GM18868 (cell line): Measurements from ENCODE around the gene SIL1.

Experiments used
- ATAC-seq: cut with Tn5 transposase; IDR thresholded peaks from one replicate; pipeline ENCODE4 v1.9.1; 2021; ENCODE audit warnings: mild to moderate bottlenecking, moderate library complexity; ENCODE audit not compliant: unreplicated experiment

Gene SIL1

GRCh38 chr5:138962614-138963370, 235.4 kb downstream of the SIL1 start:
- no peak for ATAC-seq

DNA sequence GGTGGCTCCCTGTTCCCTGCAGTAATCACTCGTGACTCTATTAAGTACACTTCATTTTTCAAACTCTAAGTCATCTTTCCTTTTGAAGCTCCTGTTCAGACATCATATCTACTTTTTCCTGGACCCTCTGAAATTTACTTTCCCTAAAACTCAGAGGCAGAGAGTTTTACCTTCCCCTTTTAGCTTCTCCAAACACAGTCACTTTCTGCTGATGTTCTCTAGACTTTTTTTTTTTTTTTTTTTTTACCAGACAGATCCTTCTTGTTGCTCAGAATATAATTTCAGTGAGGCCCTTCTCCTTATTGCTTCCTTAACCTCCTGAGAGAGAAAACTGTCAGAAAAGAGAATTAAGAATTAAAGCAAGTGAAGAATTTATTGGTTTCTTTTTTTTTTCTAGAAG, 236.4 kb downstream of the SIL1 start:
- ATAC-seq: no peak

GRCh38 chr5:138961221-138961620, 236.9 kb downstream of the SIL1 start:
- ATAC-seq: no peak

DNA sequence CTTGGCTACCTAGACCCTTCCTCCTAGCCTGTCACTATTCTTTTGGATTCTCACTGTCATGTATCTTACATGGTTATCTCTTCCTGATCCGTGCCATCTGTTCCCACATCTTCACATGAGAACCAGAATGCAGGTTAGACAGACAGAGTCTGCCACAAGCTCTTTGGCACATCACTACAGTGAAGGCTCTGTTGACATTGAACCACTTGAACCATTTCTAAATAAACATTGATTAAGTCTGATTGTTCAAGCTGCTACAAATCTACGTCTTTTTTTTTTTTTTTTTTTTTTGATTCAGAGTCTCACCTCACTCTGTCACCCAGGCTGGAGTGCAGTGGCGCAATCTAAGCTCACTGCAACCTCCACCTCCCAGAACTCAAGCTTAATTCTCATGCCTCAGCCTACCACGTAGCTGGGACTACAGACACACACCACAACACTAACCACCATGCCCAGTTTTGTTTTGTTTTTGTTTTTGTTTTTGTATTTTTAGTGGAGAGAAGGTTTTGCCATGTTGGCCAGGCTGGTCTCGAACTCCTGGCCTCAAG, 237.9 kb downstream of the SIL1 start:
- no peak for ATAC-seq

DNA sequence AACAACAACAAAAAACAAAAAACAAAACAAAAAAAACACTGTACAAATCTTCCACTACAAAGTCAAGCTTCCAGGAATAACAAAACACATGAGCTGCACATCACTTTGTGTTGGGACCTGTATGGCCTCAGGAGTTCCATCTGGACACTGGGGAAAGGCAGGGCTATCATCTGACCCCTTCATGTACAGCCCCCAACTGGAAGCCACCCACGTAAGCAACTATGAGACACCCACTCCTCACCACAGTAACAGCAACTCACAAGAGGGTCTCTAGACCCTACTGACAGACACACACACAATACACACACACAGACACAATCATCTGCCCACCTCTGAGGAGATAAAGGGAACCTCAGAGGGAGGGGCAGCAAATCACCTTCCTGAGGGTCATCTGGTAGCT, 241.4 kb downstream of the SIL1 start:
- ATAC-seq: no peak

DNA sequence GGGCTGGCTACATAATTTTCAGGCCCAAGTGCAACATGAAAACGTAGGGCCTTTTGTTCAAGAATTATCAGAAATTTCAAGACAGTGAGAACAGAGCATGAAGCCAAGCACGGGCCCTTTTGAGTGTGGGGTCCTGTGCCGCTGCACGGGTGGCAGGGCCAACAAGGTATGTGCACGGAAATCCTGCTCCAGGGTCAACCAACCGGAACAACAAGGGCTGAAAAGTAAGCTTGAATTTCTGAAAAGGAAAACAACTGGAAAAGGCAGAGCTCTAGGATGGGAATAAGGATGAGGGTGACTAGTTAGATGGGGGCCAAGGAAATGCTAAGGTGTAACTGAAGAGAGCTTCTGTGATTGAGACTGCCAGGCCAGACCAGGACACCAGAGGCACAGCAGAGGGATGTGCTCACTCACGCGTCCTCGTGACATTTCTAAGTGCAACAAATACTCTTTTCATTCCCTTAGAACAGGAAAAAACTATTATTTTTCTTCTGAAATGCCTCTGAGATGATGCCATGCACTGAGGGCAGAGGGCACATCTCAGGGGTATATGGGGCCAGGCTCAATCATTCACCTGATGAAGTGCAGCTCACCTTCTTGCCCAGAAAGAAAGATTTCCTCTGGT, 242.4 kb downstream of the SIL1 start:
- ATAC-seq: no peak

DNA sequence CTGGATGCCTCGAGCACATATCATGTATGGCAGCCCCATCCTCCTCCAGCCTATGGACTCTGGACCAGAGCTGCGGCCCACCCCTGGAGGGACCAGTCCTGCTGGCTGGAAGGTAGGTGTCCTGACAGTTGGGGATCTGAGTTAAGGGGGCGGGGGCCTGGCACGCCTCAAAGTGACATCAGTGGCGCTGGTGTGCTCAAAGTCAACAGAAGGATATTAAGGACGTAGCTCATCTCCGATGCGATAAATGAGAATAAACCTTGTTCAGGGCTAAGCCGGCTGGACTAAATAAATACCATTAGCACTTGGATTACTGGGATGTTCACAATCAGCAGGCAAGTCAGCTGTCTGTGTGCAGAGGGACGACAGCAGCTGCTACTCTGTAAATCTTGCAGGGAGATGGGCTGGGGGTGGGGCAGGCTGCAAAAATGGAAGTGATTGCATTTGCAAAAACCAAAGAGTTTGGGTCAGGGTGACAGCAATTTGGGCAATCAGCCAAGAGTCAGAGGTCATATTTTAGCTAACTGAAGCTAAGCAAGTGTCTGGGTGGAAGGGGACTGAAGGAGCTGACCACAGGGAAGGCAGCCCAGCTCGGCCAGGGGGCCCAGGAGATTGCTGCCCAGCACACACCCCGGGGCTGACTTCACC, 243.0 kb downstream of the SIL1 start:
- no peak for ATAC-seq

GRCh38 chr5:138954257-138955012, 243.7 kb downstream of the SIL1 start:
- no peak for ATAC-seq

DNA sequence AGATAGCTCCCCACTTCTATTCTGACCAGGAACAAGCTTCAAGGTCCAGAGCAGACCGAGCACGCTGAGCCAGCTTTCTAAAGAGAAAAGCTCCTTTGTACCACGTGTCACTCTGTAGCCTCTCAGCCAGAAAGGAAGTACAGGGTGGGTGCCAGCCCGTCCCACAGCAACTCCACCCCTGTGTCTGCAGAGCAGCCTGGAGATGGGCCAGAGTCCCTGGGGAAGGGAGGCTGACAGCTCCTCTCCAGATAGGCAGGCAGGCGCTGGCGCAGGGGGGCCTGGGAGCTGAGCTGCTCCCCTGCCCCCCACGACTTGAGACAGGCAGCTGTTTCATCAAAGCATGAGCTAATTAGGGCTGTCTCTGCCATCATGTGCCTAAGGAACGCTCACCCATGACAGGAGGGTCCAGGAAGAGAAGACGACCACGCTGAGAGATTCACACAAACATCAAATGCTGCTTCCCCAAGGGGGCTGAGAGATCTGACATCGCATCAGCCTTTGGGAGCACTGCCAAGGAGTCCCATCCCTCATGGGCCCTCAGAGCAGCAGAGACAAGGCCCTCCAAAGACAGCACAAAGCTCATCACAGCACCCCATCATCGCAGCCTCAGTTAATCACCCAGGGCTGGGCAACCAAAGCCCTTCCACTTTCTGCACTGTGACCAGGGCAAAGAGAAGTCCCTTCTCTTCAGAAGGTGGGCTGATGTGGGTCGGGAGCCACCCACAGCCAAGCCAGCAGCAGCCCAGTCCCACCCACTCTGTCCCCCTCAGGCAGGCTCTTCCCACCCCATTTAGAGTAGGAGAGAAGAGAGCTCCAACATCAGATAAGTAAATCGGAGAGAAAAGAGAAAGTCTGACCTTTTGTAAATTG, 244.5 kb downstream of the SIL1 start:
- peak; percentile 57 for ATAC-seq

DNA sequence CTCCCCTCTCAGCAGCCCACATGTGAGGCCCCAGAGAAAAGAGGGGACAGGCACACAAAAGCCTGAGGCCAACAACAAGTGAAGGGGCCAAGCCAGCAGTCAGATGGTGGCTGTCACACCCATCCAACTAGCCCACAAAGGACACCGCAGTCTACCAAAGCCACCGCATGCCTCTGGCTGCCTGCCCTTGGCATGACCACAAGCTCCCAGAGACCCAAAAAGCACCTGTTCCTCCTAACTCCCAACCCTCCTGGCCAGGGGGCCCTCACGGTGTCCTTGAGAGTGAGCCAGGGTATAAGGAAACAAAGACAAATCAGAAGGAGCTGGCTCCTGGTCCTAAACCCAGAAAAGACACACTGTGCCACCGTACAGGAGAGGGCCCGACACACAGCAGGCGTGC, 245.2 kb downstream of the SIL1 start:
- no peak for ATAC-seq

DNA sequence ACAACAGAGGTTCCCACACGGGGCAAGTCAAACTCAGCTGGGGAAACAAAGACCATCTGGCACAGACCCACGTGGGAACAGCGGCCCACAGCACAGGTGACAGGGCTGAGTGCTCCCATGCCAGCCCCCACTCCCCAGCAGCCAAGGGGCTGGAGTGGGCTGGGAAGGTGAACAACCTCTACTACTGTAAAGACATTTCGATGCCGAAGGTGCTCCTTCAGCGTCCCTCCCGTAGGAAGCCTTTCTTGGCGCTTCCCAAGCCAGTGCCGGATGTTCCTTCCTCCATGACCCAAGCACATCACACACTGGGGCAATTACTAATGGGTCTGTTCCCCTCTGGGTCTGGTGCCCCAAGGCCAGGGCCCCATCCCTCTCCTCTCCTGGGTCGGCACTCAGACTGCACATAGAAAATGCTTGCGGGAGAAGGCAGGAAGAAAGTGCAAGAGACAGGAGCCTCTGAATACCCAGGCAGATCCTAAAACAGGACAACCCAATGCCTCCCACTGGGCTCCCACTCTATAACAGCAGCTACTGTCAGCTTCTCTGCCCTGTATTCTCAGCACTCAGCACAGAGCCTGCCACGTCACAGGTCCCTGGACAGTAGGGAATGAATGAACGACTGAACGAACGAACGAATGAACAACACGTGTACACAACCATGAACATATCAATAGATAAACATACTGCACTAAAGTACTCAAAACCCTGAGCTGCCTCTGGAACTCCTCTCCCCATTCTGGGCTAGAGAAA, 246.0 kb downstream of the SIL1 start:
- no peak for ATAC-seq

GRCh38 chr5:138951091-138951985, 246.8 kb downstream of the SIL1 start:
- no peak for ATAC-seq

DNA sequence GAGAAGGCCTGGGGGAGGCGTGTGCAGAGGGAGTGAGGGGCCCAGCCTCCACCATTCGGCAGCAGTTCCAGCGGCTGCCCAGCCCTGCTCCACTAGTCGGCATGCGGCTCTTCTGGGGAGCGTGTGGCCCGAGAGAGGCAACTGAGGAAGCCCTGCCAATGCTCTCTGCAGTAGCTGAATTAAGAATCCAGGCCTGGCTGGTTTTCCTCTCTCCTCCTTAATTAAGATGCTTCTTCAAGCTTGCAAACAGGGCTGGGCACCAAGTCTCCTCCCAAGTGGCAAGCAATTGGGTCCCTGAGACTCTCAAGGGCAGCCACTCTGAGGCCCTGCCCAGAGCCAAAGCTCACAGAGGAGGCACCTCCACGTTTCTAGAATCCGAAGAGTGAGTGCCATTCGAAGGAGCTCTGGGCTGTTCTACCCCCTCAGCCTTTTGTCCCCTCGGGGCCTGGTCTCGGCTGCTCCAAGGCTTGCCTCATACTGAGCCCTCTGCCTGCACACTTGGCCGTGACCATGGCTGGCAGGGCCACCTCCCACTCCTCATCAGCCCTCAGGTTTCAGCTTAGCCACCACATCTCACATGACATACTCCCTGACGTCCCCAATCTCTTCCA, 247.6 kb downstream of the SIL1 start:
- ATAC-seq: no peak

GRCh38 chr5:138949988-138950387, 248.2 kb downstream of the SIL1 start:
- ATAC-seq: no peak

- ATAC-seq: no peak
Observed at GRCh38 chr5:138949223-138949574, 249.0 kb downstream of the SIL1 start.

DNA sequence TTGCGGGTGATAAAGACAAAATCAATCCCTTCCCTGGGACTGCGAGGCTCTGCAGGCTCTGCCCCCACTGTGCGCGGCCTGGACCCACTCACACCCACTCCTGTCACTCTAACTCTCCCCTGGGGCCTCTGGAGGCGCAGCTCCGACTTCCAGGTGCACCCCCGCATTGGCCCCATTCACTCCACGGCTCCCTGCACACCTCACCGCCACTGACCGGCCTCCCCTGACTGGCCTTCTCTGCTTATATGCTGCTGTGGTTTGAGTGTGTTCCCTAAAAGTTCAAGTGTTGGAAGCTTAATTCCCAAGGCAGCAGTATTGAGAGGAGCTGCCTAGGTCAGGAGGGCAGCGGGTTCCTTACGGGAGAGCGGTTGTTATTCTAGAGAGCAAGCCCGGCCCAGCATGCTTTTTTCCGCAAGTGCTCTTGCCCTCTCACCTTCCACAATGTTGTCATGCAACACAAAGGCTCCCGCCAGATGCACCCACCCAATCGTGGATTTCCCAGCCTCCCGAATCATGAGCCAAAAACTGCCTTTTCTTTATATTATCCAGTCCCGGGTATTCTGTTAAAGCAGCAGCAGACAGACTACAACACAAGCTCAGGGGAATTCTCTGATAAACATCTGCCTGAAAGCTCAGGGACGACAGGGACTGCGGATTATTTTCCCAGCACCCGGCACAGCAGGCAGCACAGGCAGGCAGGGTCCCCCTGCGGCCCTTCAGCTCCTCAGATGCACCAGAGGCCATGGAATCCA, 249.5 kb downstream of the SIL1 start:
- ATAC-seq: no peak

DNA sequence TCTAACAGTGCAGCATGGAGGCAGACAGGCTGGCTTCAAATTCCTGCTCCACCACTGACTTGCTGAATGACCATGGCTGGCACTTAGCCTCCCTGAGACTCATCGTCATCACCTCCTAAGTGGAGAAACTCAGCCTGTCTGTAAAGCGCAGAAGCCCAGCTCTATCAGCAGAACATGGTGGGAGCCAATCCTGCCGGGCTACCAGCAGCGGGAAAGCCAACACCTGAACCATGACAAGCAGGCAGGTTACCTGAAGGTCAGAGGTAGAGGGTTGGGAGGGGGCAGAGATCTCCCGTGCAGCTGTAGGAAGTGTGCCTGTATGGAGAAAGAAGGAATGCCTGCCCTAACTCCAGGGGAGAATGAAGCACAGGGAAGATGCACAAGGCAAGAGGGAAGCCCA, 250.4 kb downstream of the SIL1 start:
- ATAC-seq: no peak
